Stimulated activated CD4-positive, alpha-beta T cell treated with anti-CD3 and anti-CD28 coated beads, TNF-alpha, amount 100 ng/mL, for 1 hour (primary cell): ENCODE data around the gene DACH1.

Experiments used
- DNase-seq, 3 donors: peaks; one replicate each; pipeline ENCODE4 v3.0.0-alpha.2; 2020; ENCODE audit warnings: low read depth in 3 of 3, low spot score in 1 of 3

DACH1 gene

DNA sequence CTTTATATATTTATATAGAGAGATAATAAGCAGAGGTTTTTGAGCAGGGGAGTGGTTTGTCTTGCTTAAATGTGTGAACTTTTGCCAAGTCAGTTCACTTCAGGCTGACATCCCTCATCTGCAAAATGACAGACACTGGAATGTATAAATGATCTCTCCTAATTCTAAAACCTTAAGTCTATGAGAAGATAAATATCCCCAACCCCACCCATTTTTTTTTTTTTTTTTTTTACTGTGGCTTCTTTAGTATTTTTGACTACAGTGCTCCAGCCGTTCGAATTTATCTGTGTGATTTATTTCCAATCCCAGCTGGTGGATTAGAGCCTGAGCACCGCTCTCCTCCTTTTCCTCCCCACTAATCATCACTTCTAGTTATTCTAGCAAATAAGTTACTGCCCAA lies 234.8 kb downstream of the DACH1 start:
- no peak for DNase-seq

DNA sequence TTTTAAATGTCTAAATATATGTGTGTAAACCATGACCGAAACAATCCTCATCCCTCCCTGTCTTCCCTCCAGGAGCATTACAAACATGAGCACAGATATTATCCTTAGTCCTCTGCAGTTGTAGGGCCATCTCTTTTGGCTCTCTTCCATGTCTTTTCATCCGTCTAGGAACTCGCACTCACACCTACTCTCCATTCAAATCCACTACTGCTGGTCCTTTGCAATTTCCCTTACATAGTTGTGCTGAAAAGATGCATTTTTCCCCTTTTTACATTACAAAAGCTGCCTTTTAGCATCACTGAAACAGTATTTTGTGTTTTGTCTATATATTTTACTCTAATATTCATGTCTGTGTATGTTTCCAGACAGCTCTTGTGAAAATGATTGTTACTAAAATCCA lies 237.8 kb downstream of the DACH1 start:
- no peak for DNase-seq

DNA sequence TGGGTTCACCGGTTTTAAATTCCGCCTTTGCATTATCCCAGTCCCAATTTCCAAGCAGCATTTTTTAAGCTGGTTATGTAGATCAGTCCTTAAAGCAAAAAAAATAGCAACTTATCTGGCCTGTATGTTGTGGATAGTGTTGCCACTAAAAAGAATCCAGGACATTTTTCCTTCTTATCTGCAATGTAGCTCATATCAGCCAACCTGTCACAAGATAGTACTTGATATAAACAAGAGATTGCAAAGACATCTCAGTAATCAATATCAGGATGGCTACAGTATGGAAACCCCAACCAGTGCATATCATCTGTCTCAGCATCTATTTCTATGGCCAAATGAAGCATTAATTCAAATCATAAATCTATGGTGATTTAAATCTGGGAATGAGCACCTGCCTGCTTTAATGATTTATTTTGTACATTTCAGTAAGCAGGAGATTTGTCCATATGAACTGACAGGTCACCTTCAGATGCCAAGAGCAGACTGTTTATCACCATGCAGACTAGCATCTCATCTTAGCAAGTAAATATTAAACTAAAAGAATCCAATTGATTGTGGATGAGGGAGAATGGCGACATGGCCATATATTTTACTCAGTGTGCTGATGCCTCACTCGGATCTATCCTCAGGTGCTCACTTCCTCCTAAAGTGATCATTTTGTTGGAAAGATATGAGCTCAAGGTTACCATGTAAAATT lies 240.4 kb downstream of the DACH1 start:
- no peak for DNase-seq

DNA sequence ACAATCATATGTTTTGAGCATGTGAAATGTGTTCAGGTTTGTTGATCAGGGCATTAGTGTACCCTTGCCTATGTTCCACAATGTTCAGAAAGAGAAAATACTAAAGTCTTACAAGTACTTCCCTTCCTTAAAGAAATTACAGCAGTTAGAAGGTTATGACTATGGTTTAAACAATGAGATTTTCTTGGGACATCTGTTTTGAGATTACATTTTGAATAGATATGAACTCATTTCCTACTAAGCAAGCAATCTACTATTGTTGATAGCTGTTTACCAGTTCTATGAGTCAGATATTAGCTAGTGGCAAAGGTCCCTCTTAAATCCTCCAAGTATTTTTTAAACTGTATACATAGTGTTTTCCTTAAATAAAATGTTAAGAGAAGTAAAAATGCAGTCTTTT lies 241.3 kb downstream of the DACH1 start:
- DNase-seq, result no peak

DNA sequence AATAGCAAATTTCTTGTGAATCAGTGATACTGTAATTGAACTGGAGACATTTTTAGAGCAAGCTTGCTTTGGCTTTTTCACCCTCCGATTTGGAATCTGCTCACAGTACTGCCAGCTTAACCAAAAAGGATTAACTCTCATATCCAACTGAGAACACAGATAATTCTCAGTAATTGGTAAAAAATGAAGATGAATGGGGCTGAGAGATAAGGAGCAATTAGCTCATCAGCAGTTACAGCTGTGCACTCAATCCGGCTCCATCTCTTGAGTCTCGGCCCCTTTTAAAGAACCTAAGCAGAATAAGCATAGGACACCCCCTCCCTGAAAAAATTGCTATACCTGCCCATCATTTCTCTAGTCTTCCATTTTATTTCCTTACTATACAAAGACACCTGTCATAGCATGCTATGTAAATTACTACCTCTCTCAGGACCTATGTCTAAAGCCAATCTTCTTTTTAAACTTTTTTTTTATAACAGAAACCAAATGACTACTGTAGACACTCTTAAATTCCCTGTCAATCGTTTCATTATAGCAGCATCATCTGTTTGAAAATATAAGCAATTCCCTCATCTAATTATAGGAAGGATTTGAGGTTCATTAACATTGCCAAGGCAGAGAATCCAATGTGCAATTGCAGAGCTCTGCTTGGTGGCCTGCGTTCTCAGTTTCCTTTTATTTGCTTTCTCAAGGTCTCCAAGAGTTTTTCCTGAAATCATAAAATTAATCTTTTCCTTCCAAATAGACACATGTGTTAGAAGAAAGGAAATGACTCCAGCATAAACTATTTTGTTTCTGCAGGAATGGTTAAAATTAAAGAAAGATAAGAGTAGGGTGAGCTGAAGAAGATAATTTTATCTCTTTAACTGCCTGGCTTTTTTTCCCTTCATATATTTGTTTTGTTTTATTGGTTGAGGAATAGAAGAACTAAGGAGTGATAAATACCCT lies 242.1 kb downstream of the DACH1 start:
- DNase-seq, result no peak

DNA sequence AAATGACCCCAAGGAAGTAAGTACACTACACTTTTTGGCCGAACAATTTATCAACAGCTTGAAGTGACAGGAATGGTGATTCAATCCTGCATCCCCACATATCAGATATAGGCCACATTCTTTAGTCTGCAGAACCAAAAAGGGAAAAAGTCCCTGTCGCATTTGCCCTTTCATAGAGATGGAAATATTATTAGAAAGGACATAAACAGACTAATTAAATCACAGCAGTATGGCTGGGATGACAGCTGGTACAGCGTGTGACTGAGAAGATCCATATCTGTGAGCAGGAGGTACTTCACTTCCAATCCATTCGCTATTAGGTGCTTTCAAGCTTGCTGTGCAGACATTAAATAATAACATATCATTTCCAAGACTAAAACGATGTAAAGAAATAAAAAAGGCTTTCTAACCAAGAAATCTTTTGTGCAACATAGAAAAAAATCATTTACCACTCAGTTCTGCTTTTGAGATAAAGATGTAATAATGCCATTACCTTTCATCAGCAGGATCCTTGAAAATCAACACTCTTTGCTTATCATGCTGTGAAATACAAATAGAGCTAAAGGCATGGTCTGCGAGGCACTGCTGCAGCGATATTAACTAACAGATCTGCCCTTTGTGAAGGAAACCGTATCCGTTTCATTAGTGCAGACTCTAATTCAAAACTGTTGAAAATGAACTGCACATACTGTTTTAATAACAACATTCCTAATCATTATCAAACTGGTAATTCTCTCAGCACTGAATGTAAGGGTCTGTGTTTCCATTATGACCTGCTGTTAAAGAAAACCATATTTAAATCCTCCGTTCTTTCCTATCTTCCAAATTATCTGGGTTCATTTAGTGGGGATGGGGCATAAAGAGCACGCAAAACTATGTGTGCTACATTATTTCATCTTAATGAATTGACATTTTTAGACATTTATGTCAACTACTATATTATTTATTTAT lies 245.6 kb downstream of the DACH1 start:
- no peak for DNase-seq

DNA sequence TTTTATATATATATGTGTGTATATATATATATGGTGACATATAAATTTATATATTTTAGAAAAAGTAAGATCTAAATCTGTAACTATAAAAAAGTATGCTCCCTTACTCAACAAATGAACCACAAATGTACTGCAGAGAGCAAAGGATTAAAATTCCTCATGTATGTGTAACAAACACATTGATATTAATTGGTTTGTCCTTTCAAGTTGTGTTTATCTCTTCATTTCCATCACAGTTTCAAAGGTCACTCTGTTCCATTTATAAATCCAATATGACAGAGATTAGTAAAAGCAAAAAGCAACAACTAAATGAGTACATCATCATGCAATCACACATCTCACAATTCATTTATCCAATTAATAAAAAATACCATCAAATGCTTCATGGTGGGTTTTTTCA lies 247.9 kb downstream of the DACH1 start:
- no peak for DNase-seq

DNA sequence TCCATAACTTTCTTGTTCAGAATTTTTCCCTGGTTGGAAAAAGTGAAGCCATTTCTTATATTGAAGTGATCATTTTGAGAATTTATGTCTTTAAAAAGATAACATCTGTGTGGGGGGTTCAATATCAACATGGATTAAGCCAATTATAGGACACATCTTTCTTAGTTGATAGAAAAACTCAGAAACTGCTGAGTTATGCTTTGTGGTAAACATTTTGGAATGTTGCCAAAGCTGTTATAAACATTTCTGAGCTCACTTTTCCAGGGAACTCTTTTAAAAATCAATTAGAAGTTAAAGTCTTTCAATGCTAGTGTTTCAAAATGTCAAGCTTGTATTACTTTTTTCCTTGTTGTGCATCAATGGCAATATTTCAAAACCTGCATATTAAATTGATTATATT lies 248.8 kb downstream of the DACH1 start:
- no peak for DNase-seq

DNA sequence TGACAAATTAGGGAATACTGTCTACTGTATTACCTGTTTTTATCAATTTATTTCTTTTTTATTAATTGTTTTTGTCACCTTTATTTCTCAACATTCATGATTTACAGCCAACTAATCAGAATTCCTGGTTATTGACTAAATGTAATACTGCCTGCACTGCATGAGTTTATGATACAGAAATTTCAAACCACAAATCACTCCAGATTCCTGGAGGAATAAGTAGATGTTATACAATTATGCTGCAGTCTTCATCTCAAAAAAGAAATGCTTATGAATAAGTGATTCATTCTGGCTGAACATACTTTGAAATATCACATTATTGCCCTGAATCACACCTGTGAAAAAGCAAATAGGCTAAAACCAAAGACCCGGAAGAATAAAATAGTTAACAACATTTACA lies 249.7 kb downstream of the DACH1 start:
- no peak for DNase-seq

DNA sequence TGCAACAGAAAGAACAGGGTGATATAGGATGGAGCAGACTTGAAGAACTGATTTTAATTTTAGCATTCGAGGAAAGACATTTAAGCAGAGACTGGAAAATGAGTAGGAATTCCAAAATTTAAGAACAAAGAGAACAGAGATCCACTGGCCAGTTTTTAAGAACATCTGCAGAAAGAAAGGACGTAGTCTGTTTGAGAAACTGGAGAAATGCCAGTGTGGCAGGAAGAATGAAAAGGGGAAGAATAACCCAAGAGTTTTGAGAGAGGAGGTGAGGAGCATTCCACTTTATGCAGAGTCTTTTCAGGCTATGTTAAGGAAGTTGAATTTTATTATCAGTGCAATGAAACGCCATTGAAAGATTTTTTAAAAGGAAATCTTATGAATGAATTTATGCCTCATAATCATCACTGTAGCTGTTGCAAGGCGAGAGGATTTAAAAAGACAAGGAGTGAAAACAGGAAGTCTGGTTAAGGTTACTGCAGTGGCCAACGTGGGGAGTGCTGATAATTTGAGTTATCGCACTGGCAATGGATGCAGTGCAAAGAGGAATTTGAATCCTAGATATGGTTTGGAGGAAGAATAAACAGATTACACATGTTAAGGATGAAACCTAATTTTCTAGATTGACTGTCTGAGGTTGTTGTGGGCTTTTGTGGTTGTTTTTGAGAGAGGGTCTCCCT lies 253.8 kb downstream of the DACH1 start:
- no peak for DNase-seq

DNA sequence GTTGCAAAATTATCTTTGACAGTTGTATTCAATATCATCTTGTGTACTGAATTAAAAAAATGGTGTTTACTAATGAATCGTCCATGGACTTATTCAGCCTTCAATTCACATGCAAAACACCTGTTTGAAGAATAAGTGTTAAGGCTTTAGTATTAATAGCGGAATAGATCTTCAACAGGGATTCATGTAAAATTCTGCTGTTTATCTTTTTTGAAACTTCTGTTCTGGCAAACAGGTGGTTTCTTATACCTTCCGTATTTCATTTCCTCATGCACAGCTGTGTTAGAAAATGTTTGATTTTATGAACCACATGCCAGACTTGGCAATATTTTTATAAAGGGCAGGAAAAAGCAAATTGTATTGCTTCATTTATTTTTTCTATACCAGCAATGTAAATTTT lies 255.7 kb downstream of the DACH1 start:
- DNase-seq, result no peak

DNA sequence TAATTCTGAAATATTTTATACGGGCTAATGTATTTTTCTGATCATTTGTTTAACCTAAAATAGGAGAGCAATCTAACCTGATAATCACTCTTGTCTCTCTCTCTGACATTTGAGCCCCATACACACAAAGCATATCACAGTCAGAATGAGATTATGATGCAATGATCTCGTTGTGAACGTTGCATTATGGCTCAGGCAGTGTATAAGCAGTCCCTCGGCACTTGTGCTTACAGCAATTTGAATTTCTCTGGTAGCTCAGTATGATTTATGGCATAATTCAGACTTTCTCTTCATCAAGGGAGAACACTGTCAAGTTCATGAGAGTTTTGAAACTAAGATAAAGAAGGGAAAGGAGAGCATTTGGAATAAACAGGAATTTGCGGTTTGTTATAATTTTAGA lies 256.1 kb downstream of the DACH1 start:
- DNase-seq, result no peak

DNA sequence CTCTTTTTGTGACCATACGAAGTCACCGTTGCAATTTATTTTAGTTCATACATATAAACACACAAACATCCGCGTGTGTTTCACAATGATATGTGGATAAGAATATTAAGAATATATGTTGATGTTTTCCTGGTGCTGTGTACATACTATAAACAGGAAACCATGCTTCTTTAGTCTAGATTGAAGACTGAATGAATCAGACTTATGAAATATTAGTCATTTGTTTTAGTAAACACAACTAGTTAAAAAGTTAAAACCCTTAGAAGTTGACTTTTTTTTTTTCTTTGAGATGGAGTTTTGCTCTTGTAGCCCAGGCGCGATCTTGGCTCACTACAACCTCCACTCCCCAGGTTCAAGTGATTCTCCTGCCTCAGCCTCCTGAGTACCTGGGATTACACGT lies 257.7 kb downstream of the DACH1 start:
- DNase-seq, result no peak

DNA sequence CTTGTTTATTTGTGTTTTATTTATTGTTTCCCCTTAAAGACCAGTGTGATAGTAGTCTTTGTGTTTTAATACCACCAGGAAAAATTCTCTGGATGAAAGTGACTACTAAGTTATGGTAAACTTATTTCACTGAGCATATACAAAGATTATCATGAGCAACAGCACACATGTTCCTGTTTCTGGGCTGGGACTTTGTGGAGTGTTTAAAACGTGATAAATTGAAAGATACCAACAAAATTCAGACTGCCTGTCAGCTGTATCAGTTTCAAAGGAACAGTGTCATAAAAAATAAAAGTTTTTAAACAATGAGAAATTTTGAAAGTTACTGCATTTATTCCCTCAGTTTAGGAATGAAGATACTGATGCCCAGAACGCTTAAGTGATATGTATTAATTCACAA lies 259.4 kb downstream of the DACH1 start:
- no peak for DNase-seq

DNA sequence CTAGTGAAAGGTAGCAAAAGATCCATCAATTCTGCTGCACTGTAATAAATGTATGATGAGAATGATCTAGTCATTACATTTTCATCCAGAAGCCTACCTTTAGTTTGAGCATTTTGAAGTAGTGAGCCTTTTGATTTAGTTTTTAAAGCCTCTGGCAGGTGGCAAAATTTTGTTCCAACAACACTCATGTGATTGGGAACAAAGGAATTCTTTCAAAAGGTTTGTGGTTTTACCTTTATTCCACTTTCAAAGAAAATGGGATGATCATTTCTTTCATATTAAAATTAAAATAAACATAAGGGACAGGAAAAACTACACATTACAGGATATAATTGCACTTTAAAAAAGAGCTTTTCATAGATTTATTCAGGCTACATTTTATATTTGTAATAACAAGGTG lies 260.2 kb downstream of the DACH1 start:
- DNase-seq, result no peak

DNA sequence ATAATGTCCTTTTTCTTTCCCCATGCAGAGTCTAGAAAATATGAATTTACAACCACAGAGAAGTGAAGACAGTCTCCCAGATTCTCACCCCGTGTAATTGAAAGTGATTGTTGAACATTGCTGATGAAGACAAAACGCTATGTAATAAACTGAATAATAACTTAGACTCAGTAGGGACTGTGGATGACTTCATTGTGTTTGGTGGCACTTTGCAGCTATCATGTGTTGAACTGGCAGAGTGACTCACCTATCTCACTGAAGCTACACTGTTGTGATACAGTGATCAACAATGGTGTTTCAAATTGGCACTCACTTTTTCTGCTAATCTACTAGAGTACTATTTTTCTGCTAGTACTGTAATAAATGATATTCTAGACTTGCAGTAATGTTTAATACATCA lies 261.3 kb downstream of the DACH1 start:
- no peak for DNase-seq

DNA sequence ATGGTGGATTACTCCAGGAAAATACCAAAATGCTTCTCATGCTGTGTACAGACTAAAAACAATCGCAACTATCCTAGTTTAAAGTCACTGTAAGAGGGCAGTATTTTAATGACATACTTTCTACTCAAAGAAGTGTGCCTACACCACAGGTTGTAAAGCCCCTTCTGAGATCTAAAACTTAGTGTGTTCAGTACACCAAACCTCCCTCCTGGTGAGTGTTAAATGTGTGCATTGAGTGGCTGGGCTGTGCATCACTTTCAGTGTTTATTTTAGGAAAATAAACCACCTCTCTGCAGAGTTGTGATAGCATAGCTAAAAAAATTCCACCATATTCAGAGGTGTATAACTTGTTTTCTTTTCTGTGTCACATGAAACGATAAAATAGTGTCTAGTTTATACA lies 263.7 kb downstream of the DACH1 start:
- no peak for DNase-seq

DNA sequence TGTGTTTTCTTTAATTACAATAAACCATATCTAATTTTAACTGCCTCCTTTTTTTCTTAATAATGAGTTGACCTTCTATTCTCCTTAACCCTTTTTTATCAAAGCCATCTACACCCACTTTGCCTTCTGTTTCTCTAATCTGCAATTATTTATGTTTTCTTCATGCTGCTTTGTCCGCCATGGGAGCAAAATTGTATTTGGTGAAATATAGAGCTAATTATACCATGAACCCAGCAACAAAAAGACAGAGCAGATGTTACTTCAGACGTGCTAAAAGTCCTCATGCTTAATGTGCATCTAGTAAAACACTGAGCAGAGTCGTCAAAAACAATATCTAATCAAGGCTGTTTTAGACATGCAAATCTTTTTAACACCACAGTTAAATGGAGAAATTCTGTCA lies 264.7 kb downstream of the DACH1 start:
- no peak for DNase-seq

DNA sequence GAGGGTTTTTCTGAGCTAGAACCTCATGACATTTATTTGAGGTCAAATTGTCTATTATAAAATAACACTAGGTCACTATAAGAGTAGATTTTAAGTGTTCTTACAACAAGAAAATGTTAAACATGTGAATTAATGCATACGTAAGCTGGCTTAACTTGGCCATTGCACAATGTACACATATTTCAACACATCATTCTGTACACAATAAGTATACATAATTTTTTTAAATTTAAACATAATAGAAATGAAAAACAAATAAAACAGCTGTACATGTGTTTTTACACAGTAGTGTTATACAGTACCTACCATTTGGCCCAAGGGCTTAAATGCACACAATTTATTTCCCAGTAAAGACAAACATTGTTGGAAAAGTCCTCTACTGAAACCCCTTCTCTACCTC lies 269.9 kb downstream of the DACH1 start:
- no peak for DNase-seq

DNA sequence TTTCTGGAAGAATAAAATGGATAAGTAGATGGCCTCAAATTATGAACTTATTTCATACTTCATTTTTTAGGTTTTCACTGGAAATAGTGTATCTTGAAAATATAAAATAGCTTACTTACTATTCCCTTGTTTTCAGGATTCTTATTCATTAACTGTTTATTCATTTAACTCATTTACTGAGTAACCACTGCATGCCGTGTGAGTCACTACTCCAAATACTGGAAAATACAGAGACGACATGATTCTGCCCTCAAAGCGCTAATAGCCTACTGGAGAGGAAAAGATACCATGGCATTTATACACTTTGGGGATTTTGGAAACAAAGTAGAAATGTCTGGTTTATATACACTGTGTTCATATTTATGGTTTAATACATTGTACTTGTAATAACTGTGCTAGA lies 270.9 kb downstream of the DACH1 start:
- no peak for DNase-seq

DNA sequence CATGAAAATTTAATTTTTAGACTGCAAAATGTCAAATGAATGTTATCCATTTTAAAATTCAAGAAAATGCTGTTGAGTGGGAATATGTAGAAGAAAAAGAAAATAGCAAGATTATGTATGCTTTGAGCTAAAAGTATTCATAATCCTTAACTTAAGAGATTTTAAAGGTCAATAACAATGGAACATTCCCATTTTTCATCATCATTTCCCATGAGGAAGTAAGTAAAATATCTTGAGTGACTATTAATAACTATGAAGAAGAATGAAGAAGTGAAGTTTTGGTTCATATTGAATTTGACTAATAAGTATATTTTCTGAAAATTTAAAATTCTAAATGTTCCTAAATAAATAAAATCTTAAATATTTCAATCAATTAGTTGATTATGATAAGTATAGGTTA lies 273.4 kb downstream of the DACH1 start:
- no peak for DNase-seq
